Brain microvascular endothelial cell (primary cell): ENCODE data around the gene CPVL.

Experiments
- DNase-seq: peaks from one replicate; pipeline ENCODE4 v3.0.0-alpha.2; 2020
- H3K27ac ChIP-seq: fragments of 250-450 bp; sonication (Bioruptor Pico); 2 replicates; pipeline ENCODE4 v1.5.1; 2020; ENCODE audit warnings: mild to moderate bottlenecking, moderate library complexity
- H3K27me3 ChIP-seq: fragments of 250-450 bp; sonication (Bioruptor Pico); replicated peaks from 2 replicates; pipeline ENCODE4 v1.5.1; 2020; ENCODE audit warnings: mild to moderate bottlenecking
- H3K36me3 ChIP-seq: fragments of 250-450 bp; sonication (Bioruptor Pico); replicated peaks from 2 replicates; pipeline ENCODE4 v1.5.1; 2020; ENCODE audit warnings: mild to moderate bottlenecking
- H3K4me3 ChIP-seq: 2 replicates; pipeline ENCODE4 v1.5.1; 2011; ENCODE audit warnings: low read depth, mild to moderate bottlenecking, control low read depth, low read length, moderate library complexity
- in situ Hi-C: cut with HindIII; loops from 2 replicates; pipeline ENCODE4 v1.10.0; 2017; ENCODE audit warnings: low sequenced_read_pairs, low pct_ligation_motif_present
- TF ChIP-seq, protein P1 (sequence below): IDR thresholded peaks from 2 replicates; pipeline ENCODE4 v1.5.1; 2011; ENCODE audit warnings: low read depth, mild to moderate bottlenecking, moderate library complexity, low read length, control low read depth, inconsistent platforms; ENCODE audit errors: missing control alignments

CPVL gene

DNA sequence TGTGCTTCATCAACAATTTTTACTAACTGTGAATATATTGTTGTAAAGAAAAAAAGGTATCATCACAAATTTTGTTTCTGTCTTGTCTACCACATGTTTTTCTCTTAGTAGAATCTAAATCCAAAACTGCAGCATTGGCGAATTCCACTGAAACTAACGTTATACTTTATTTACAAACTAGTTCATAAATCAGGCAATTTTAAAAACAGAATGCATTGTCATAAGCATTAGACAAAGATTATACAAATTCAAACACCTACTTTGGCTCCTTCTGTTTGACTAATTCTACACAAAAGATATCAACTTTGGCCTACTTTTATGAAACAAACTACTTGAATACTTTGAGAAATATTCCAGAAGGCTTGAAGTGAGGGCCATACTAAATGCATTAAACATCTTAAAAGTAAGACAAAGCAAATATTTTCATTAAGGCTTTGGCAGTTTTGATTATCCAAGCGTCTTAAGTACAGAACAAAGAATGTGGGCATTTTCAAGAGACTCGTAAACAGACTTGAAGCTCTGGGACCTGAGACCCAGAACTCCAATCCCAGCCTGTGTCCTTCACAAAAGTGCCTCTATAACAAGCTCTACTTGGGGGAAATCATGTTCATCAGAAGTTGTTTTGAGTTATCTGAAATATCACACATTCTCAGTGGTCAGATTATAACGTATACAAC, 81.0 kb downstream of the CPVL start:
- no peak for DNase-seq
- in situ Hi-C loops = no loop called here
- Histone ChIP-seq H3K27me3 (no peaks in the 10 kb centered on the region), H3K36me3 (no peaks in the 10 kb centered on the region), H3K4me3 (no peak overlapping the region), H3K27ac (no peak overlapping the region)
- TF ChIP-seq, protein P1, sequence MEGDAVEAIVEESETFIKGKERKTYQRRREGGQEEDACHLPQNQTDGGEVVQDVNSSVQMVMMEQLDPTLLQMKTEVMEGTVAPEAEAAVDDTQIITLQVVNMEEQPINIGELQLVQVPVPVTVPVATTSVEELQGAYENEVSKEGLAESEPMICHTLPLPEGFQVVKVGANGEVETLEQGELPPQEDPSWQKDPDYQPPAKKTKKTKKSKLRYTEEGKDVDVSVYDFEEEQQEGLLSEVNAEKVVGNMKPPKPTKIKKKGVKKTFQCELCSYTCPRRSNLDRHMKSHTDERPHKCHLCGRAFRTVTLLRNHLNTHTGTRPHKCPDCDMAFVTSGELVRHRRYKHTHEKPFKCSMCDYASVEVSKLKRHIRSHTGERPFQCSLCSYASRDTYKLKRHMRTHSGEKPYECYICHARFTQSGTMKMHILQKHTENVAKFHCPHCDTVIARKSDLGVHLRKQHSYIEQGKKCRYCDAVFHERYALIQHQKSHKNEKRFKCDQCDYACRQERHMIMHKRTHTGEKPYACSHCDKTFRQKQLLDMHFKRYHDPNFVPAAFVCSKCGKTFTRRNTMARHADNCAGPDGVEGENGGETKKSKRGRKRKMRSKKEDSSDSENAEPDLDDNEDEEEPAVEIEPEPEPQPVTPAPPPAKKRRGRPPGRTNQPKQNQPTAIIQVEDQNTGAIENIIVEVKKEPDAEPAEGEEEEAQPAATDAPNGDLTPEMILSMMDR = no peak

GRCh38 chr7:29063872-29064271, 82.5 kb downstream of the CPVL start:
- H3K27me3 ChIP-seq = no peaks in the 10 kb centered on the region
- H3K27ac ChIP-seq = no peak overlapping the region
- in situ Hi-C loops = no loop called here
- H3K36me3 ChIP-seq = no peaks in the 10 kb centered on the region
- TF ChIP-seq, protein P1 = no peak
- no peak for DNase-seq
- H3K4me3 ChIP-seq = no peak overlapping the region

GRCh38 chr7:29063236-29063635, 83.1 kb downstream of the CPVL start:
- no peak overlapping the region for H3K4me3 ChIP-seq
- DNase-seq = no peak
- TF ChIP-seq, protein P1 = no peak
- H3K27ac ChIP-seq = no peak overlapping the region
- no peaks in the 10 kb centered on the region for H3K36me3 ChIP-seq
- in situ Hi-C loops = no loop called here
- no peaks in the 10 kb centered on the region for H3K27me3 ChIP-seq

DNA sequence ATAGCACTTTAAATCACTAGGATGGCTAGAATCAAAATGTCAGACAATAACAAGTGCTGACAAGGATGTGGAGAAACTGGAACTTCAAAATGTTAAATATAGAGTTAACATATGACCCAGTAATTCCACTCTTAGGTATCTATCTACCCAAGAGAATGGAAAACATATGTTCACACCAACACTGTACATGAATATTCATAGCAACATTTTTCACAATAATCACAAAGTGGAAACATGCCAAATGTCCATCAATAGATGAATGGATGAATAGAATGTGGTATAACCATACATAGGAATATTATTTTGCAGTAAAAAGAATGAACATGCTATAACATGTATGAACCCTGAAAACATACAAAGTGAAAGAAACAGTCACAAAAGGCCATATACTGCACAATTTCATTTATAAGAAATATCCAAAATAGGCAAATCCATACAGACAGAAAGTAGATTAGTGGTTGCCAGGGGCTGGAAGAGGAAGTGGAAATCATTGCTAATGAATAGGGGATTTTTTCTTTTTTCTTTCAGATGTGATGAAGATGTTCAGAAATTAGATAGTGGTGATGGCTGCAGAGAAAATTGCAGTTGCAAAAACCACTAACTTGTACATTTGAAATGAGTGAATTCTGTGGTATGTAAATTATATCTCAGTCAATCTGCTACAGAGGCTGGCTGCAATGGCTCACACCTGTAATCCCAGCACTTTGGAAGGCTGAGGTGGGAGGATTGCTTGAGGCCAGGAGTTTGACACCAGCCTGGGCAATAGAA, 93.0 kb downstream of the CPVL start:
- TF ChIP-seq, protein P1 = no peak
- DNase-seq = no peak
- H3K4me3 ChIP-seq = no peak overlapping the region
- in situ Hi-C loops = no loop called here
- no peaks in the 10 kb centered on the region for H3K36me3 ChIP-seq
- H3K27ac ChIP-seq = no peak overlapping the region
- H3K27me3 ChIP-seq = no peaks in the 10 kb centered on the region

DNA sequence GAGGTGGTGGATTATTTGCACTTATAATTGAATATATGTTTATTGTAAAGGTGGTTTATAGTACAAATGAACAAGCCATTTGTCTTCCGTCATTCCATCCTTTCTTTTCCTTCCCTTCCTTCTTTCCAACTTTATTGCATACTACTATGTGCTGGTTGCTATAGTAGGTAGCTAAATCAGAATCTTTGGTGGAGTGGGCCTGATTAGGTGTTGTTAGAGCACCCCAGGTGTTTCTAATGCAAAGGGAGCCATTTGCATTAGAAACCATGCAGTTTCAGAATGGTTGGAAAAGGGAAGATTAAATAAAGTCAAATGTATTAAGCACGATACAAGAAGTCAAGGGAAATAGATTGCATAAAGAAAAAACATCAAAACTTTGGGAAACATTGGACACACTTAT, 99.4 kb downstream of the CPVL start:
- no peak overlapping the region for H3K4me3 ChIP-seq
- no peaks in the 10 kb centered on the region for H3K27me3 ChIP-seq
- in situ Hi-C loops = no loop called here
- TF ChIP-seq, protein P1 = no peak
- no peak overlapping the region for H3K27ac ChIP-seq
- no peaks in the 10 kb centered on the region for H3K36me3 ChIP-seq
- DNase-seq = no peak
